NT2/D1 (cell line): ENCODE data around the gene MIEF2.

Source experiments
- YY1 ChIP-seq: IDR thresholded peaks from 2 replicates; pipeline ENCODE4 v1.6.1; 2011; ENCODE audit not compliant: insufficient read length, insufficient read depth
- ZNF274 ChIP-seq: IDR thresholded peaks from 2 replicates; pipeline ENCODE4 v1.6.1; 2011; ENCODE audit warnings: mild to moderate bottlenecking, low read depth, low read length

- TF ChIP-seq YY1 (no peak), ZNF274 (no peak)
Measured at GRCh38 chr17:18235743-18236256, 24.7 kb upstream of the MIEF2 start.
